GM21367 (cell line): ENCODE measurements around the gene PRKCA.

Experiments used
- ATAC-seq: cut with Tn5 transposase; IDR thresholded peaks from one replicate; pipeline ENCODE4 v1.9.1; 2021; ENCODE audit not compliant: unreplicated experiment

Gene PRKCA

GRCh38 chr17:66535611-66536010 lies 233.2 kb downstream of the PRKCA start:
- no peak for ATAC-seq

DNA sequence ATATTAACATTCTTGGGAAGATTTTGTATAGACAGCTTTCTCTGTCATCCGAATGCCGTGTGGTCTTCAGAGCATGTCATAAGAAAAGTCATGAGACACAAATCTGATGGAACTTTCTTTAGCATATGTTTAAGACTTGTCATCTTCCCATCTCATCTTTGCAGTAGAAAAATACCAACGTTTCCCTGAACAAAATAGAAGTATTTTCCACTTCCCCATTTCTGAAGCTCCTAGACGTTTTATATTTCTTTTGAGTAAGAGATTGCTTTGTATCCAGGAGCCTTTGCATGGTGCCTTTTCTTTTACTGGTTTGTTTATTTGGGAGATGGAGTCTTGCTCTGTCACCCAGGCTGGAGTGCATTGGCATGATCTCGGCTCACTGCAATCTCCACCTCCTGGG lies 235.1 kb downstream of the PRKCA start:
- no peak for ATAC-seq

DNA sequence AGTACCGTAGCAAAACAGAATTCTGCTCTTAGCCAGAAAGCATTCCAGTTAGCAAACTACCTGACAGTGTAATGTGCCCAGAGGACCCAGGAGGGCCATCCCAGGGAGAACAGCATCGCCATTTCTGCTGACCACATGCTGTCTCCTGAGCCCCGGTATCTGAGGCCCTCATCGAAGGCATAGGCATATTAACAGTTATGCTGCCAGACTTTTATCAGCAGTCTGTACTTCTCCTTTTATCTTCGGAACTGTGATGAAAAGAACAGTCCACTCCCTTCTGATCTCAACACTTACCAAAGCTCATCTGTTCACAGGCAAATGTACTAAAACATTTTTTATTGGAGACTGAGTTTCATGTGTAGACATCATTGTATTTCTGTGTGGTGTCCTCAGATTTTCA lies 236.4 kb downstream of the PRKCA start:
- ATAC-seq: no peak

DNA sequence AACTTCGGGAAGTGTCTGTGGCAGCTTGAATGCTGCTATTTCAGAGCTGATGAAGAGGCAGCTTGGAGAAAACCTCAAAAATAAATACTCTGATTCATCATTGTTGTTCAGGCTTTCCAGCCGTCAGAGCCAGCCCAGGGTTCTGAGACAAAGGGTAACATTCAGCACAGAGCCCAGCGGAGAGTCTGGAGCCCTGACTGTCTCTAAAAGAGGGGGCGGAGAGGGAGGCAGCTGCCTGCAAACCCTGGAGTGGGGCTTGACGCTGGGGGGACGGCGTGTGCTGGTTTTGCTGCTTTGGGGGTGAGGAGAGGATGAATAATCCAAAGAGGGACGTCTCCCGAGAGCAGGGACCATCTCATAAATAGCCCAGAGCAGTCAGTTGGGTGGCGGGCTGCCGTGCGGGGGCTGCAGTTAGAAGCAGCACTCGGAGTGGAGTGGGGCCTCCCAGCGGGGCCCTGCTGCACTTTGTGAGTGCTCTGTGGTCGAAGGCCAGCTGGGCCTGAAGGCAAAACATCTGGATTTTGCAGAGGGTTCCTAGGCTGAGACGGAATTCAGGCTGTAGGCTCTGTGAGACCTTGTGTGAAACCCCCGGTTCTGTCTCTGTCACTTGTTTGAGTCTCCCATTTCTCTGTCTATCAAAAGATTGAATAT lies 237.8 kb downstream of the PRKCA start:
- no peak for ATAC-seq

GRCh38 chr17:66541461-66542128 lies 239.2 kb downstream of the PRKCA start:
- ATAC-seq: peak; percentile 70

- peak; percentile 97 for ATAC-seq
Measured at GRCh38 chr17:66542129-66542966, 239.9 kb downstream of the PRKCA start.

GRCh38 chr17:66542967-66543520 lies 240.6 kb downstream of the PRKCA start:
- ATAC-seq: no peak

DNA sequence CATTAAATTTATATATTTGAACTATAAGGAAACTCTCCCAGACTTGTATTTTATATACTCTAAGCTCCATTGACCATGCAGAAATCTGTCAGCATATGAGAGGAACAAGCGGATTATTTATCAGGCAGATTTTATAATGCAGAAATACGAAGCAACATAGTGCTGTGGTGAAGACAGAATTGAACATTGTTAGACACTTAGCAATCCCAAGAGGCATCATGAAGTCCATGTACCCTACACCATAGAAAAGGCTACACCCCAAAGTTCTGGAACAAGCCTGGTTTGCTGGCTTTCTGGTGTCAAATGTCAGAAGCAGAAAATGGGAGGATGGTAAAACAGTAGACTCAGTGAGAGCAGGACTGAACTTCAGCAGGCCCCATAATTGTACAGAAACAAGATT lies 241.1 kb downstream of the PRKCA start:
- no peak for ATAC-seq

DNA sequence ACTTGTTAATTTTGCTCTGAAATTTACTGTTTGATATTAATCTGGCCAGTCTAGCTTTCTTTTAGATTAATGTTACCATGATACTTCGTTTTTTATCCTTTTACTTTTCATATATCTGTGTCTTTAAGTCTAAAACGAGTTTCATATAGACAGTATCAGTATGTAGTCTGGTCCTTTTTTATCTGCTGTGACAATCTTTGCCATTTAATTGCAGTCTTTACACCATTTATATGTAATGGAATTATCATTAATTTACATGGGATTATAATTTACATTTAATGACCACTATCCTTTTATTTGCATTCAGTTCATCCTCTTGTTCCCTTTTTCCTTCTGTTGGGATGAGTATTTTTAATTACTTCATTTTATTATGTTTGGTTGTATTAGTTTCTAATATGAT lies 243.5 kb downstream of the PRKCA start:
- ATAC-seq: no peak

DNA sequence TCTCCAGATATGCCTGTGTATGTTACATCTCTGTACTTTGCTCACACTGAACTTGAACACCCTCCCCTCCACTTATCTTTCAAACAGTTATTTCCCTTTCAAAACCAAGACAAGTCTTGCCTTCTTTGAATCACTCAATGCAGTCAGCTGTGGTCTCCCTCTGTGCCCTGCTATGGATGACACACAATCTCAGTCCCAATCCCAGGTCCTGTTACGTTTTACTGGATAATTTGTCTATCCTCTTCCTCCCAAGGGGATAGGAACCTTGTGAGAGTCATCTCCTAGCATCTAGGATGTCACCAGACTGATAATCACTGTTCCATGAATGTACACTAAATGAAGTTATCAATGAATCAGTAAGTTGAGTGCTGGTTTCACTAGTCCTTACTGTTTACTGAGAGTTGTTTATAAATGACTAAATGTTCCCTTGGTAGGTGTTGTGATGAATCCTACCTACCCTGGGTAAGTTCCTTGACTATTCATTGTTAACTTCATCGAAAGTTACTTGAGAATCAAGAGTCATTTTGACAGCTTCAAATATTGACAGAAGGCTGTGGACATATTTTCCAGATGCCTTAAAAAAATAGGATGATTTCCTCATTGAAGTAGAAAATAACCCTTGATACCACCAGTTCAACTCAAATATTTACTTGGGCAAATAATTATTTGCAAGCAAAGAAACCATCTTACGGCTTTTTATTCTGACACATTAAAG lies 244.9 kb downstream of the PRKCA start:
- no peak for ATAC-seq

GRCh38 chr17:66548158-66548557 lies 245.7 kb downstream of the PRKCA start:
- no peak for ATAC-seq

- ATAC-seq: no peak
Measured at GRCh38 chr17:66548659-66549310, 246.4 kb downstream of the PRKCA start.

DNA sequence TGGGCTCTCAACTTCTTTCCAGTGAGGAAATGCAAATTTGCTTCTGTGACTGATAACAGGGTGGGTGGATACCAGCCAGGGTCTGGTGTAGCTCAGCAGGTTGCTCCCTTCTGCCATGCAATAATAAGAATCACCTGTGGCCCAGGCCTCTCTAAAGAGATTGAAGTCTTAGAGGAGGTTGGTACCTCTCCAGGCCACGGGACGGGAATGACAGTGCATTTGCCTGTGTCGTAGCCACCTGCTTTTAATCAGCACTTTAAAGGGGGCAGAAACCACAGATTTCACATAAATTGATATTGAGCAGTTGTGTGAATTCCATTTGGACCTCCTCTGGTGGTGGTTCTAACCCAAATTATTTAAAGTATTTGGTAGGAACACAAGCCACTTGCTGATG lies 246.9 kb downstream of the PRKCA start:
- no peak for ATAC-seq

DNA sequence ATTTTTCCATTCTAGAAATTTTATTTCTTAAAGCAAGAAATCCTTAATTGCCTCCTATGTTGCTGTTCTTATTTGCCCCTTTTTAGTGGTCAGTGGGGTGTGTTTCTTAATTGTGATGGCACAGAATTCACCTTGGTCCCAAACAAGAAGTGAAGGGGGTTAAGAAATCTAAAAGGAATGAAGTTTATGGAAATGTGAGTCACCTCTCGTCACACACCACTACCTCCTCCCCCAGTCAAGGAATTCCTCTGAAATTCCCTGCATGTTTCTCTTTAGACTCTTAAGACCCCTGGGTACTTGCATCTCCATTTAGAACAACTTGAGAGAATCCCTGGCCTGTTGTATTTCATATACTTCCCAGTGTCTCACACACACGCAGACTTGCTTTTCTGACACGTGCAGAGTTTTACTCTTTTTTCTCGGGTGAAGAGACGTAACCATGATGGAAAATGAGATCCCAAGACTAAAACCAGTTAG lies 247.4 kb downstream of the PRKCA start:
- no peak for ATAC-seq

DNA sequence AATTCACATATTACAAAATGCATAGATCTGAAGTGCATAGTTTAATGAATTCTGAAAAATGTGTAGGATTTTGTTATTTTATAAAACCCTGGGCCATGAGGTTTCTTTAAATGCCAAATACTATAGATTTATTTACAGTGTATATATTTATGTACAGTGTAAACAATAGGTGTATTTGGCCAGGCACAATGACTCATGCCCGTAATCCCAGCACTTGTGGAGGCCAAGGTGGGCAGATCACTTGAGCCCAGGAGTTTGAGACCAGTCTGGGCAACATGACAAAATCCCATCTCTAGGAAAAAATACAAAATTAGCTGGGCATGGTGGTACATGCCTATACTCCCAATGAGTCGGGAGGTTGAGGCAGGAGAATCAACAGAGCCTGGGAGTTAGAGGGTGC lies 249.4 kb downstream of the PRKCA start:
- no peak for ATAC-seq

- ATAC-seq: no peak
Measured at GRCh38 chr17:66552371-66552770, 250.0 kb downstream of the PRKCA start.

- no peak for ATAC-seq
Measured at GRCh38 chr17:66555605-66556004, 253.2 kb downstream of the PRKCA start.

DNA sequence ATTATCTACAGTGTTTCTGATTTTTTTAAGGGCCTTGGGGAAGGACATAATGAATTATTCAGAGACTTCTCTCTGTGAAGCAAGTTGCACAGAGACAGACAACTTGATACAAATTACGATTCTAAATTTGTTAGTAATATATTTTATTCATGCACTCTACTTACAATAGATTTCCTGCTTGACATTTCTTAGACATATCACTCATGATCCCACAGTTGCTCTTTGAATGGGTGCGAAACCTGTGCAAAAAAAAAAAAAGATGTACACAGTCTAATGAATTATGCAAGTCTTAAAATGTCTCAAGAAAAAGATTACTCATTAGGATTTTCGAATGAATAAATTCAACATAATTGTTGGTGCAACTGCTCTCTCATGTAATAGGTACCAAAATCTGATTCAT lies 254.8 kb downstream of the PRKCA start:
- no peak for ATAC-seq

DNA sequence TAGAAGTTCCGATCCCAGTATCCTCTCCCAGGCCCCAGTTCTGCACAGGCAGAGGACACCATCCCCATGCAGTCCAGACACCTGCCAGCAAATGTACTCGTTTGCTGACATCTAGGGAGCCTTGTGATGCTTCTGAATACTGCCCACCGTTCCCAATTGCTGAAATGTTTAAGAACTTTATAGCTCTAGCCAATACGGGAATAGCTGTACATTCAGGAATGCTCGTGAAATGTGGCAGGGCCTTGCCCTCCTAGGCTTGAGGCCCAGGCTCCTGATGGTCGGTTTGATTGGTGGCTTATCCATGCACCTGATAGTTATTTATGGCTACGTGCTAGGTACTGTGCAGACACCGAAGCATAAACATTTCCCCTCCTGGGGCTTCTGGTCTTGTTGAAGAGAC lies 255.5 kb downstream of the PRKCA start:
- no peak for ATAC-seq

DNA sequence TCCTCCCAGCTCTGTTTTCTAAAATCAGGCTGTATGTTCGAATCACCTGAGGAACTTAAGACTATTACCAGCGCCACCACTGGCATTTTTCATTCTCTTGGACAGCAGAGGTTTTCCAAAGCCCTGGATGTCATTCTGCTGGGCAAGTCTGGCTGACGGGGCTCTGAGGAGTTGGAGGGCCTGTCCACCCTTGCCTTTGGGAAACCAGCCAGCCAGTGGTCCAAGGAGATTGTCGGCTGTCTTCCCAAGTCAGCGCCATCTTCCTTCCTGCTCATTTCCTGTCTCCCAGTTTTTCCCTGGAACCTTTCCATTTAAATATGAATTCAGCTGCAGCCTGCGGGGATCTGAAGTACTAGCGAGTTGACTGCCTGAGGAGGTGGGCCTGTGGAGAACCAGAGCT lies 258.3 kb downstream of the PRKCA start:
- no peak for ATAC-seq
